Fibroblast of the conjunctiva (primary cell): ENCODE results near the gene LRRC19.

ENCODE experiments used
- DNase-seq: peaks from one replicate; pipeline ENCODE4 v3.0.0-alpha.2; 2010; ENCODE audit warnings: low read depth

Gene LRRC19, protein sequence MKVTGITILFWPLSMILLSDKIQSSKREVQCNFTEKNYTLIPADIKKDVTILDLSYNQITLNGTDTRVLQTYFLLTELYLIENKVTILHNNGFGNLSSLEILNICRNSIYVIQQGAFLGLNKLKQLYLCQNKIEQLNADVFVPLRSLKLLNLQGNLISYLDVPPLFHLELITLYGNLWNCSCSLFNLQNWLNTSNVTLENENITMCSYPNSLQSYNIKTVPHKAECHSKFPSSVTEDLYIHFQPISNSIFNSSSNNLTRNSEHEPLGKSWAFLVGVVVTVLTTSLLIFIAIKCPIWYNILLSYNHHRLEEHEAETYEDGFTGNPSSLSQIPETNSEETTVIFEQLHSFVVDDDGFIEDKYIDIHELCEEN

DNA sequence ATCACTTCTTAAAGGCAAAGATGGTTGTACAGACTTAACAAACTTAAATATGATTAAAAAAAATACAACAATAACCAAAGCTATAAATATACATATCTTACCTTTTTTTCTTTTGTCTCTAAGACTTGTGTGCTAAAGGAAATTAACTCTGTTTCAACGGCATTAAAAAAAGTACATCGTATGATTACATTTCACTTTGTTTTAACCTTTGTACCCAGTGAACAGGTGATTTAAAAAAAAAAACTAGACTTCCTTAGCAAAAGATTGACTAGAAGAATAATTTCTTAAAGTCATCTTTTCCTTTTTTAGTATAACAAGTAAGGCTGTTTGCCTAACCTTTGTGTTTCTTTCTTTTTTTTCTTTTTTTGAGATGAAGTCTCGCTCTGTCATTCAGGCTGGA, at the start of gene LRRC19:
Gene LRRC19 (minus strand): TSS at position 182 of the 400 bp plus-strand sequence. CDS start 5,978 bp downstream, outside the sequence.
- DNase-seq = no peak

DNA sequence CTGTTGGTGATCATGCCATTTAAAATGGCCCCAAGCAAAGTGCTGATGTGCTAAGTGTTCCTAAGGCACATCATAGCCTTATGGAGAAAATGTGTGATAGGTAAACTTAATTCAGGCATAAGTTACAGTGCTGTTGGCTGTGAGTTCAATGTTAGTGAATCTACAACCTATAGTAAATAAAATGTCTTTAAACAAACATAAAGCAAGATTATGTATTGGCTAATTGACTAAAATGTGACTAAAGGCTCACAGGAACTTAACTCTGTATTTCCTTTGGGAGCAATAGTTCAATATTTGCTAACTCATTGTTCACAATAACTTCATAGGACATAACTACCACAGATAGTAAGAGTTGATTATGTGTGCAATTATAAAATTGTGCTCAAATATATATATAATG, 49.4 kb upstream of the LRRC19 start:
- DNase-seq = no peak

DNA sequence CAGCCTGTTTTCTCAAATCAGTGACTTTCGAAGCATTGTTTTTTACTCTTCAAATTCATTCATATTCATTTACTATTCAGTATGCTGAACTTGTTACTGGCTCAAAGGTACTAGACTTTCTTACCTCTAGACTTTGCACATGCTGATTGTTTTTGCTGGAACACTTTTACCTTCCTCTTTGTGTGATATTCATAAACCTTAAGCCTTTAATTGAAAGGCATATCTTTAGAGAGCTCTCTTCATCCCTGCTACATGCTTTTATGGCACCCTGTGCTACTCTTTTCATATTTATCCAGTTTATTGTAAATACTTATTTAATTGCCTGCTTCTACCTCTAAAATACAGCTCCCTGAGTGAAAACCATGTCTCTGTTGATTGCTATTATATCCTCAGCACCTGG, 48.7 kb upstream of the LRRC19 start:
- DNase-seq = no peak

DNA sequence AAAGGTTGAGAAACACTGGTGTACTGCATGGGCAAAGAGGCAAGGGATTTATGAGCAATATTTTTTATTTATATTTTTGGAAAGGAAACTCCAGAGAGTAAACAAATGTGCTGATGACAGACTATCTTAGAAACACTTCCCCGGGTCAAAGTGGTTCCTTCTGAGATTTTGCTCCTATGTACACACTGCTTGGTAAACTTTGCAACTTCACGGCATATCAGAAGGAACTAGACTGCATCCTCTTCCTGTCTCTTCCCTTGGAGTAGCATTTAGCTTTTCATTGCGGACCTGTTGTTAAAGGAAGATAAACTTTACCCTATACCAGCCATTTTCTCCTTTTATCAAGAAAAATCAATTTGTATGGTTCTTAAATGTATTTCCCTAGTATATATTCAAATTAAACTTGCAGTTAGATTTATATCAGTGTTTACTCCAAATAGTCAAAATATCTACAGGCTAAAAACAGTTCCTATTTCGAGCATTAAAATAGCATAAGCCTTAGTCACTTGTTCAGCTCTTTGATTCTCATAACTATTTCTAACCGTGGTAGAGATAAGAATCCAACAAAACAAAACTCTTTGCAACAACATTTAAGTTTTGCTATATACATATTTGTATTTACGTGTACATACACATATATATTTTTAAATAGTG, 48.0 kb upstream of the LRRC19 start:
- no peak for DNase-seq

DNA sequence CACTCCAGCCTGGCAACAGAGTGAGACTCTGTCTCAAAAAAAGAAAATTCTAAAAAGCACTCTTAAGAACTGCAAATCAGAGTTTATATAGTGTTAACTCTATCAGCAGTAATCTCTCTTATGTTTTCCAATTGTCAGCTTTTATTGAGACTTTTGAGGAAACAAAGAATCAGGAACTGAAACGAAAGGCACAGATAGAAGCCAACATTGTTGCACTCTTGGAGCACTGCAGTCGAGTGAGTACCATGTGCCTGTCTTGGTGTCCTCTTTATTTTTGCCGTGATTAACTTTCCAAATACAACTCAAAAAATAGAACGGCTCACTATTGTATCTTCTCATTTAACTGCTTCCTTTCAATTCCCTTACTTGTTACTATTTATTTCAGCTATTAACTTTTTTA, 41.7 kb upstream of the LRRC19 start:
- no peak for DNase-seq

DNA sequence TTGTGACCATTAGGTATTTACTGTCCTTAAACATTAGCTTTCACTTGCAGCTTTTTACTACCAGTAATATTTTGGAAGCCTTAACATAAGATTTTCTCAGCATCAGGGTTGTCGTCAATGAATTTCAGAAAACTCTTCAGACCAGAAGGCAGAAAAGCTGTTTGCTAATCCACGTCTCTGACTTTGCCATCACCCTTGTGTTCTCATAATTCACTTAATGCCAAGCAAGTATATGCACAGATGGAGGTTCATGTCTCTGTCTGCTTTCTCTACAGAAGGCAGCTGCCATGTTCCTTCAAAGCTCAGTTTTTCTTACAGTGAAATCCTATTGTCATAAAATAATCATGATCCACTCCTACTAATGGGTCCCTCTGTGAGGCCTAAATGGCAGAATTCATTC, 37.7 kb upstream of the LRRC19 start:
- no peak for DNase-seq

DNA sequence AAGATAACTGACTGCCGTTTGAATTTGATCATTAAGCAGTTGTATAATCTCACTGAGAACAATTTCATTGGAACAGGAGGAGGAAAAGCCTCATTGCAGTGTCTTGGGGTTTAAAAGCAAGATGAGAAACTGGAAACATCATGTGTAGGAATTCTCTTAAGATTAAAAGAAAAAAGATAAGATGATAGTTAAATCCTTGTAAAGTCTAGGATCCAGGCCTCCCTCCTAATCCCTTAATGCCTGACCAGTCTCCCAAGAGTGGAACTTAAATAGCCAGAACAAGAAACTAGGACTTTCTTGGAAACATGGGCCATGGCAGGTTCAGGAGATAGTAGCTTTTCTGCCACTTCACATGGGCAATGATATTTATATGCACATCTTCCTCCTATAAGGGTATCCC, 37.0 kb upstream of the LRRC19 start:
- DNase-seq = no peak

DNA sequence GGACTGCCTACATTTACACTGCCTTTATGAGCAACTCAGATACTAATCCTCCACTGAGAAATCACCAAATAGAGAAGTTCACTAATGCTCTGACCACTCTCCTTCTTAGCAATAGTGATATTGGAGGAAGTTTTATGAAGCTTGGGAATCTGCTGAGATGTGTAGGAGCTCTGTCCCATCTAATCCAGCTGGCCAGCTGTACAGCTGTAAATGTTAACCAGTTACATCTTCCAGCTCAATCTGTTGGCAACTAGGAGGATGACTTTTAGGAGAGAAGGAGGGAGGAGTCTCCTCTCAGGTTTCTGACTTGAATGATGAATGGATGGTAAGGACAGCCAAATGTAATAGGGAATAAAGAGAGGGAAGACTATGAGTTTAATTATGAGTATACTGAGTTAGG, 36.3 kb upstream of the LRRC19 start:
- no peak for DNase-seq

DNA sequence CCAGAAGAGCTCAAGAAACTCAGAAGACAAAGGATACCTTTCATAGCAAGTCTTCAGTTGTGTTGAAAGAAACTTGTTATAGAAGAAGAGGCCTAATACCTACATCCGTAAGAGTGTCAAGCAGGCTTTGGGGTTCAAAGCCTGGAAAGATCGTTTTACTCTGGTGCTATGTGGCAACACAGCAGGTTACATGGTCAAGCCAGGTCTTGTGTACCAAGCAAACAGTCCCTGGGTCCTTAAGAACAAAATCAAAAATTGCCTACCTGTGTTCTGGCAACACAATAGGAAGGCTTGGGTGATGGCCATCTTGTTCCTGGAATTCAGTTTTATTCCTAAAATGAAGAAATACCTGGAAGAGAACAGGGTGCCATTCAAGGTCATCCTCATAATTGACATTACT, 32.0 kb upstream of the LRRC19 start:
- DNase-seq = no peak

DNA sequence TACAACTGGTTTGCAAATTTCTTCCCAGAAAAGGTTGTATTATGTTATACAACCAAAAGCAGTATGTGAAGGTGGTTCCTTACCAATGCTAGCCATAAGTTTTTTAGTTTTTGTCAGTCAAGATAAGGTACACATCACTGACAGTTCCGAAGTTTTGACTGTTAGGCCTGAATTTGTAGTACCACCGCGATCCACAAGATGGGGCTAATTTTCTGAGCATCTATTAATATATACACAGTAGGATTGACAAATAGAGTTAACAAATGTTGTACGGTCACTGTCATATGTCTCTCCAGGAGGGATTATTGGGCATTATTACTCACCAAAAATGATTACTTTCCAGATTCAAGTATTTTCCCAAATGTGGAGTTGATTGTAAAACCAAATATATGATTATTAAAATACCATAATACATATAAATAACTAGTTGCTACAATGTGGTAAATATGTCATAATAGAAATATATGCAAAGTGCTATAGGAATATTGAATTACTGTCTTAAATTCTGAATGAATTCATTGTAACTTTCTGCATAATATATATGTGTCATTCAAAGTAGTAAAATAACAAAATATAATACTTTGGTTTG, 28.4 kb upstream of the LRRC19 start:
- DNase-seq = peak; percentile 14

DNA sequence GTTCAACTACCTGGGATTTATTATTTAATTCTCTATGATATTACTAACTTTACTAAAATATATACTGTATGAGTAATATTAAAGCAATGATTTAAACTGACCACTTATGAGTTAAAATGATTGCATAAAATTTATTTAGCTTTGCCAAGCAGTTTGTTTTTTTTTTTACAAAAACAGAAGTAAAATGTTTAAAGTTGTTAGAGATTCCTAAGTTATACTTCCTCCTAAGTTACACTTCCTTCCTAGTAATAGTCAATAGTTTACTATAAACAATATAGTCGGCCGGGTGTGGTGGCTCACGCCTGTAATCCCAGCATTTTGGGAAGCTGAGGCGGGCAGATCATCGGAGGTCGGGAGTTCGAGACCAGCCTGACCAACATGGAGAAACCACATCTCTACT, 23.7 kb upstream of the LRRC19 start:
- DNase-seq = no peak

DNA sequence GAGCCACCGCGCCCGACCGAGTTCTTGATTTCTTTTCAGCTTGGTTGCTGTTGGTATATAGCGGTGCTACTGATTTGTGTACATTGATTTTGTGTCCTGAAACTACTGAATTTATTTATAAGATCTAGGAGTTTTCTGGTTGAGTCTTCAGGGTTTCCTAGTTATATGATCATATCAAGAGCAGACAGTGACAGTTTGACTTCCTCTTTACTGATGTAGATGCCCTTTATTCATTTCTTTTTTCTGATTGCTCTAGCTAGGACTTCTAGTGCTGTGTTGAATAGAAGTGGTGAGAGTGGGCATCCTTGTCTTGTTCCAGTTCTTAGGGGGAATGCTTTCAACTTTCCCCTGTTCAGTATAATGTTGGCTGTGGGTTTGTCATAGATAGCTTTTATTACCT, 17.4 kb upstream of the LRRC19 start:
- no peak for DNase-seq

DNA sequence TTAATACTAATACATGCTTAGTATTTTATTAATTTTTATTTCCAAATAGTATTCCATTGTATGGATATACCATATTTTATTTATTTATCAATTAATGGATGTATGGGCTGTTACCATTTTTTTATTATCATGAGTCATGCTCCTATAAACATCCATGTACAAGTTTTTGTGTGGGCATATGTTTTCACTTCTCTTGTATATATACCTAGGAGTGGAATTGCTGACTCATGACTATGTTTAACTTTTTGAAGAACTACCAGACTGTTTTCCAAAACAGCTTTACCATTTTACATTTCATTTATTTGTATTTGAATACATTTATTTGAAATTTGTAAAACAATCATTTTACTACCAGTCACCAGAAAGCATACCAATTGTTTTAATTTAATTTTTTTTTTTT, 14.1 kb upstream of the LRRC19 start:
- DNase-seq = peak; percentile 41

DNA sequence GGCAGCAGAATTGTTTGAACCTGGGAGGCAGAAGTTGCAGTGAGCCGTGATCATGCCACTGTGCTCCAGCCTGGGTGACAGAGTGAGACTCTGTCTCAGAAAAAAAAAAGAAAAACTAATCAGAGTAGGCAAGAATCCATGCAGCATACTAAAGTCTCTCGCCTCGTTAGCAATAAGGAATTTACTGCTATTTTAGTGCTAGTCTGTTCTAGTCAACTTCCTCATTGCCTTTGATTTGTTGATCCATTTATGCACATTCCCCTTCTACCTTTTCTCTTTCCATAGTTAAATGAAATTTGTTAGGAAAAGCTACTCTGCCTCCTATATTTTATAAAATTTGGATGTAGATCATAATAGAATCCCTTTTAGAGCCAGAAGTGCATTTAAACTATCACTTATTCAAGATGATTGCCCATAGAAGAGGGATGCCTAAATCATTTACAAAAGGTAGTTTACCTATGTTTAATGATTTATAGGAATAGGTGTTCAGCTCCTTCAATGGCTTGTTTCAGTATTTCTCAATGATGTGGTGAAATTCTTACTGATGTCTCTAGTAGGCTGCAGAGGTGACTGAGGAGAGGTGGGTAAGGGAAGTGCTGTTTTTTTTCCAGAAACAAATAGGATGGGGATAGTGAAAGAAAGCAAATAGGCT, 1.9 kb downstream of the LRRC19 start:
- DNase-seq = no peak

DNA sequence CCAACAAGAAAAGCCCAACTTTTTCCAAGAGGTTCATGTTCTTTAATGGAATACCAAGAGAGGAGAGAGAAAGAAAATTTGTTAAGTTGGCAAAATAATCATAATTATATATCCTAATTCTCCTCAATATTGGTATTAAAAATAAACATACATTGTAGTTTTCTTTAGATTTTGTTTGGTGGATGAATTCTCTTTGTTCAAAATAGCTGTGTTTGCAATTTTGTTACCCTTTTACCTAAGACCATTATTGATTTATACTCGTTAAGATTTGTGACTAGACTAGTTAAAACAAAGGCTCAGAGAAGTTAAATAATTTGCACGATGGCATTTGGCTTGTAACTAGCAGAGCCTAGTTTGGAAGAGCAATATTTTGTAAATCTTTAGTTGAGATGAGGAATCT, 9.7 kb downstream of the LRRC19 start:
- DNase-seq = no peak

DNA sequence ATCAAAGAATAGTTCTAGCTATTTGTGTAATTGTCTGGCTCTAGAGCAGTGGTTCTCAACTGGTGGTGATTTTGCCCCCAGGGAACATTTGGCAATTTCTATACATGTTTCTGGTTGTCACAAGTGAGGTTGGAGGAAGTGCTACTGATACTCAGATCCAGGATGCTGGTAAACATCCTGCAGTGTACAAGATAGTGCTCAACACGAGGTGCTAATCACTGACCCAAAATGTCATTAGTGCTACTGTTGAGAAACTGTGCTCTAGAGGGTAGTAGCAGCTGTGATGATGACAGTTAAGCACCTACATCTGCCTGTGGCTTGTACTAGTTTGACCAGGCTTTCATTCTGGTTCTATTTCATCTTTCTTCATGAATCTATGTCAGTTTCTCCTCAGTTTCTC, 22.1 kb downstream of the LRRC19 start:
- DNase-seq = no peak

DNA sequence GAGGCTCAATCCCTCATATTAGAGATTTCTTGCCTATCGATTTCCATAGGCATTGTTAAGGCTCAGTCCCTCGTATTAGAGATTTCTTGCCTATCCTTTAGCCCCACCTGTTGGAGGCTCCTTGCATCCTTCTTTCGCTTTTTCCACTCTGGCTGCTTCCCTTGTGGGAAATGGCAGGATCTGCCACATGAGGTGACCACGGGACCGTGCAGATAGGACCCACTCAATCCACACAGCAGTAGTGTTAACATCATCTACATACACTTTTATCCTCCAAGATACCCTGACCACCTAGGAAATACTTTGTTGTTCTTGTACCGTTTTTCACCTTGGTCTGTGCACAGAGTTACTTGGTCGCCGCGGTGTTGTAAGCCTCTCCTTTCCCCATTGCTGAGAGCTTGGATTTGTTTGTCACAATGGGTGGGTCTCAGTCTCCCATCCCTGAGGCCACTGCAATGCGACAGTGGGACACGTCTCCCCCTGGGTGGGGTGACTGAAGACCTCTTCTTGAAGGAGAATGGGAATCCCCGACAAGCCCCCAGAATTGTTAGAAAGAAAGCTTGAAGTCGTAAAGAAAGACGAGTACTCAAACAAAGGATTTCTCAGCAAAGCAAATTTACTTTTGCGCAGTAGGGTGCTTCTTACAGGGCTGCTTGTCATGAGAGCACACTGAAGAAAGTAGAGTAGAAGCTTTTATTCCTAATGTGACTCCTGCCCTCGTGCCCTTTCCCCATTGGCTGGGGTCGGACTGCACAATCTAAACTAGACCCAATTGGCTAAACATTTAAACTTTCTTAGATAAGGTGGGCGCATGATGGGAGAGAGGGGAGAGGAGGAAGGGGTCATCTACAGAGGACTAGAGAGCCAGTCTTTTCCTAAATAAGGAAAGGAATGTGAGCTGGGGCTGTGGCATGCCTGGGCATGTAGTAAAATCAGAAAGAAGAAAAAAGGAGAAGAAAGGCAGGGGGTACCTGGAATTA, 29.5 kb downstream of the LRRC19 start:
- peak; percentile 5 for DNase-seq

DNA sequence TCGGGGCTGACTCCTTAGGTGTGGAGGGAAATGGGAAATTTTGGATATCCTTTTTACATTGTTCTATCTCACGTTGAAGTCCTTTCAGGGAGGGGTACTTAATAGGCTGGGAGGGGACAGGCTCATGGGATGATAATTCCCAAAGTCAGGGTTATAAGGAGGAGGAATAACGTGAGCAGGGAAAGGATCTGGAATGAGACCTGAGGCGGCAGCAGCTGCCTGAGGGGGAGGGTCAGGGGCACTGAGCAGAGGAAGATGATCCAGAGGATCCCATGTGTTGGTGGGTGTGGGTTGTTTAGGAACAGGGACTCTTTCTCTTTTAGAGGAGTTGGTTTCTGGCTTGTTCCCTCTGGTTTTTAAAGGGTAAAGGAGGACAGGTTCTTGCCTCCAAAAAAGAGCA, 30.5 kb downstream of the LRRC19 start:
- no peak for DNase-seq

DNA sequence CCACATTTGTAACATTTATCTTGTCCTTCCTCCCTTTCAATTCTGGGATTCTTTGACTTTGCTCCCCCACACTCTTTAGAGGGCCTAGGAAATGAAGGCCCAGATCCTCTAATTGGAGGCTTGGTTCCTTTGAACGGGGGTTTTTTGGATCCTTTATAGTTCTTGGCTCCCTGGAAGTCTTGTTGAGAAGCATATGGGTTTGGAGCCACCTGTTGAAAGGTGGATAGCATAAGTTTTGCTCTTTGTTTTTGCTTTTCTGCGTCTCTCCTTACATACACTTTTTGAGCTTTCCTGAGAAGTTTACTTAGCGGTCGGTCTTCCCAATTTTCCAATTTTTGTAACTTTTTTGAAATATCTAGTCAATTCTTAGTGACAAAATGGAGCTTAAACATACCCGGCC, 31.5 kb downstream of the LRRC19 start:
- DNase-seq = no peak

DNA sequence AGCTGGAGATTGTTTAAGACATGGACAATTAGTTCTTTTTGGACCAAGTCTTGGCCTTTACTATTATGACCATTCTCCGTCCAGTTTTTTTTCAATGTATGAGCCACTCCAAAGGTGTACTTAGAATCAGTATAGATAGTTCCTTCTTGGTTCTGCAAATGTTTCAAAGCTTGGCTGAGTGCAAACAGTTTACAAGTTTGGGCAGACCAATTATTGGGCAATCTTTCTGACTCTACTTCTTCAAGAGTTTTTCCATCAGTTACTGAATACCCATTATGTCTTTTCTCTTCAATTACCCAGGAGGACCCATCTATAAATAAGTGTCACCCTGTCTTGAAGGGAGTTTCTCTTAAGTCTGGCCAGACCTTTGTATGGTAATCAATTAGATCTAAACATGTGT, 33.8 kb downstream of the LRRC19 start:
- DNase-seq = no peak

DNA sequence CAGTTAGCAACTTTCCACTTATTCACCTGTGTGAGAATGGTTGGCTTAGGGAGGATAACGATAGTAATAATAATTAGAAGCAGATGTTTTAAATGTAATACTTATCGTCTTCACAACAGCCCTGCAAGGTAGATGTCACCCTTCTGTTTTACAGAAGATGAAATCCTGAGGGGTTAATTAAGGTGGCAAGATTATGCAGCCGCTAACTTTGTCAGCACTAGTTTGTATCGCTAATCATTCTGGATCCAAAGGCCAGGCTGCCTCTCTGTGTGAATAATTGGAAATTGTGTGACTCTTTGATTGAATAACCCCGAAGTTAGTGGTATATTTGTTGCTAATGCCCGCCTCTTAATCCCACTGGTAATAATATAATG, 48.6 kb downstream of the LRRC19 start:
- DNase-seq = no peak
